Erythroblast (primary cell): ENCODE results near the gene OCA2.

ENCODE experiments used
- GATA1 ChIP-seq: IDR thresholded peaks from 2 replicates; pipeline ENCODE4 v1.6.1; 2011; ENCODE audit warnings: low read depth, mild to moderate bottlenecking, control low read depth, low read length, moderate library complexity
- POLR2A ChIP-seq: IDR thresholded peaks from 2 replicates; pipeline ENCODE4 v1.6.1; 2011; ENCODE audit warnings: mild to moderate bottlenecking, low read length

GRCh38 chr15:27782125-27782524, 317.0 kb downstream of the OCA2 start:
- TF ChIP-seq GATA1 (no peak), POLR2A (no peak)
